Coronary artery (tissue), 2 donors: ENCODE data around the gene TEX14.

ENCODE experiments used
- DNase-seq: peaks from one replicate; pipeline ENCODE4 v3.0.0-alpha.2; 2017; ENCODE audit warnings: low spot score
- H3K27ac ChIP-seq, 2 donors: fragments of 200-600 bp; sonication (generic); one replicate each; pipeline ENCODE4 v1.5.1; 2016 to 2019
- H3K4me3 ChIP-seq: fragments of 200-600 bp; sonication (generic); 2 replicates; pipeline ENCODE4 v1.5.1; 2016; ENCODE audit warnings: mild to moderate bottlenecking, moderate library complexity
- CTCF ChIP-seq: fragments of 200-600 bp; sonication (generic); IDR thresholded peaks from one replicate; pipeline ENCODE4 v1.5.1; 2019; ENCODE audit warnings: antibody characterized with exemption

Gene TEX14

GRCh38 chr17:58722274-58722673 lies 30.4 kb upstream of the TEX14 start:
- no peak overlapping the region for H3K4me3 ChIP-seq
- H3K27ac ChIP-seq = no peak overlapping the region
- no peak for TF ChIP-seq CTCF
- no peak for DNase-seq

GRCh38 chr17:58710948-58711552 lies 19.2 kb upstream of the TEX14 start:
- TF ChIP-seq CTCF = peak; percentile 44
- DNase-seq = no peak
- Histone ChIP-seq H3K4me3 (no peak overlapping the region), H3K27ac (no peak overlapping the region)

DNA sequence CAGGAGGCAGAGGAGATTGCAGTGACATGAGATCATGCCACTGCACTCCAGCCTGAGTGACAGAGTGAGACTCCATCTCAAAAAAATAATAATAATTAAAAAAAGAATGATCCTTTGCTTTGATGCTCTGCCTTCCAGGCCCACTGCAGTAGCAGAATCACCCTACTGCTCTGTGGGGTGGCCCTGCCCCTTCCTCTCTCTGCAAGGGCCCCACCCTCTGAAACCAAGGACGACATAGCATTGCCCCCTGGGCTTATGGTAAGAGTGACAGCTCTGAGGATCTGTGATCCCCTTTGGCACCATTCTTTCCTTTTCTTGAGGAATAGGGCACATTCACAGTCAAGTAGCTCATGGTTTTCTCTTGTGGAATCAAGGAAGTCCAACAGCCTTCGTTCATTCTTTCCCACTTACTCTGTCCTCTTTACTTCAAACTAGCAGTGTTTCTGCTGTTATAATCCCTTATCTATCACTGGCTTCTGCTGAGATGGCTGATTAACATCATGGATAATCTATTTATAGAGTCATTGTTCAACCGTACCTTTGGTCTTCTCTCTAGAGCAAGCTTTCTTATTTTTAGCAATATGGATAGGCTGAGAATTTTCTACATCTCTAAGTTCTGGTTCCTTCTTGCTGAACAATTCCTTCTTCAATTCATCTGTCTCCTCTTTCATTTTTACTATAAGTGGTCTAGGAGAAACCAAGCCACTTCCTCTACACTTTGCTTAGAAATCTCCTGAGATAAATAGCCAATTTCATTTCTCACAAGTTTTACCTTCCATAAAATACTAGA lies 14.7 kb upstream of the TEX14 start:
- no peak overlapping the region for H3K27ac ChIP-seq
- H3K4me3 ChIP-seq = no peak overlapping the region
- DNase-seq = no peak
- no peak for TF ChIP-seq CTCF

- Histone ChIP-seq H3K27ac (no peak overlapping the region), H3K4me3 (no peak overlapping the region)
- TF ChIP-seq CTCF = no peak
- no peak for DNase-seq
Measured at GRCh38 chr17:58703916-58704286, 12.1 kb upstream of the TEX14 start.

- H3K4me3 ChIP-seq = no peak overlapping the region
- H3K27ac ChIP-seq = no peak overlapping the region
- no peak for DNase-seq
- no peak for TF ChIP-seq CTCF
Measured at GRCh38 chr17:58703137-58703915, 11.5 kb upstream of the TEX14 start.

DNA sequence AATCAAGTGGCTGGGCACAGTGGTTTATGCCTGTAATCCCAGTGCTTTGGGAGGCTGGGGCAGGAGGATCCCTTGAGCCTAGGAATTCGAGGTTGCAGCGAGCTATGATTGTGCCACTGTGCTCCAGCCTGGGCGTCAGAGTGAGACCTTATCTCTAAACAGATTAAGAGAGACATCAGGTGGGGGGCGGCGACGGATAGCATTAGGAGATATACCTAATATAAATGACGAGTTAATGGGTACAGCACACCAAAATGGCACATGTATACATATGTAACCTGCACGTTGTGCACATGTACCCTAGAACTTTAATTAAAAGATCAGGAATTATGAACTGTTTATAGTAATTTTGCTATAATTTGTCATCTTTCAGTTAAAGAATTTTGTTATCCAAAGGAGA lies 10.9 kb upstream of the TEX14 start:
- DNase-seq = no peak
- TF ChIP-seq CTCF = no peak
- Histone ChIP-seq H3K27ac (no peak overlapping the region), H3K4me3 (no peak overlapping the region)
